Peyer's patch (tissue), 4 donors: ENCODE measurements around the gene CELF4.

Experiments
- CTCF ChIP-seq, 6 experiments: fragments of 450-650 bp in 4 of 6; fragments of 200-600 bp in 2 of 6; sonication (generic) in 1 of 6; IDR thresholded peaks; one replicate each; pipeline ENCODE4 v1.5.1; 2017 to 2019; ENCODE audit warnings: antibody characterized with exemption in 6 of 6, mild to moderate bottlenecking in 3 of 6, moderate library complexity in 1 of 6
- POLR2A ChIP-seq, 2 donors: fragments of 450-650 bp; IDR thresholded peaks; one replicate each; pipeline ENCODE4 v1.5.1; 2017; ENCODE audit warnings: antibody characterized with exemption in 2 of 2, mild to moderate bottlenecking in 2 of 2, moderate library complexity in 2 of 2

DNA sequence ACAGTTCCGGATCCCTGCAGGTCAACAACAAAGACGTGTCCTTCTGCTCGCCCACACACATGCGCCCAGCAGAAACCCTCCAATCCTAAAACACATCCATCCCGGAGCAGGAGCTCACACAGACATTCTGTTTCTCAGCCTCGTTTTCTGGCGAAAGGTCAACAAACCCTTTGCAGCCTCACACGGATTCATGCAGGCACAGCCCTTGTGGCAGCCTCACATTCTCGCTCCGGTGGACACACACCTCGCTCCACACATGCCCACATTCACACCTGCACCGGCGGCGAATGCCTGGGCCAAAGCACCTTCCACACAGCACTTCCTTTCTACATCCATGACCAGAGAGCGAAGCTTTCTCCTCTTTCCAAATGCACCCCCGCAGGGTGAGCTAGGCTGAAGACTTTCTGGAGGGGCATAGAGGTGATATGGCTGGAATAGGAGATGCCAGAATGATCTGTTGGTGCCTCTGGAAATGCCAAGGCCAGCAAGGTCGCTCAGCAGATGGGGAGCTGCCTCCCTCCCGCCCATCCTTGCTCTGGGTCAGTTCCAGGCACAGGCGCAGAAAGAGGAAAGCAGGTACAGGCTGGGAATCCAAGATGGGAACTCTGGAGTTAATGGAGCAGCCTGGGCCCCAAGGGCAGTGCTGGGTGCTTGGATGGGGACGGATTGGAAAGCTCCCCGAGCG lies 88.8 kb downstream of the CELF4 start:
- TF ChIP-seq CTCF (IDR thresholded peaks at IDR 0.05) (no peak), POLR2A (IDR thresholded peaks at IDR 0.05) (no peak)
